Brain microvascular endothelial cell (primary cell): Measurements from ENCODE around the gene DOK4.
A peak's percentile ranks its signal among the peaks of the same experiment; 100 is the strongest.
"Not testable (repeated sequence)": the region's sequence is repeated elsewhere in the genome, so short reads cannot be mapped to it uniquely, and the experiment has no call there.

Experiments used
- DNase-seq: peaks from one replicate; pipeline ENCODE4 v3.0.0-alpha.2; 2020
- H3K27ac ChIP-seq: fragments of 250-450 bp; sonication (Bioruptor Pico); 2 replicates; pipeline ENCODE4 v1.5.1; 2020; ENCODE audit warnings: mild to moderate bottlenecking, moderate library complexity
- H3K27me3 ChIP-seq: fragments of 250-450 bp; sonication (Bioruptor Pico); replicated peaks from 2 replicates; pipeline ENCODE4 v1.5.1; 2020; ENCODE audit warnings: mild to moderate bottlenecking
- H3K36me3 ChIP-seq: fragments of 250-450 bp; sonication (Bioruptor Pico); replicated peaks from 2 replicates; pipeline ENCODE4 v1.5.1; 2020; ENCODE audit warnings: mild to moderate bottlenecking
- H3K4me3 ChIP-seq: 2 replicates; pipeline ENCODE4 v1.5.1; 2011; ENCODE audit warnings: low read depth, mild to moderate bottlenecking, control low read depth, low read length, moderate library complexity
- in situ Hi-C: cut with HindIII; loops from 2 replicates; pipeline ENCODE4 v1.10.0; 2017; ENCODE audit warnings: low sequenced_read_pairs, low pct_ligation_motif_present
- TF ChIP-seq, protein P1 (sequence below): IDR thresholded peaks from 2 replicates; pipeline ENCODE4 v1.5.1; 2011; ENCODE audit warnings: low read depth, mild to moderate bottlenecking, moderate library complexity, low read length, control low read depth, inconsistent platforms; ENCODE audit errors: missing control alignments

The DOK4 gene

DNA sequence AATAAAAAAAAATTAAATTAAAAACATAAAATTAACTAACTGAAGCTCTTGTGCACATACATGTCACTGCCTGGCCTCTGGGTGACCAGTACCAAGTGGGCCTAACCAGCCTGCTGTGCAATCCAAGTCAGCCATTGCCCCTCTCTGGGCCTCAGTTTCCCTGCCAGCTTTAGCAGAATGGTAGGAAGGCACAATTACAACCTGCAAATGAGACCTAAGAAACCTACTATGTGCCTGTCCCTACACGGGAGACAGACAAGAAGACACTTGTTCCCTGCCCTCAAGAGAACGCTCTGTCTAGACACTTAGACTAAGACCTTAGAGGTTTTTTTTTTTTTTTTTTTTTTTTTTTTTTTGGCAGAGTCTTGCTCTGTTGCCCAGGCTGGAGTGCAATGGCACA is 40.8 kb downstream of the DOK4 start:
- H3K27ac ChIP-seq = no peak overlapping the region
- H3K27me3 ChIP-seq = no peaks in the 10 kb centered on the region
- no peak overlapping the region for H3K4me3 ChIP-seq
- no peak for DNase-seq
- H3K36me3 ChIP-seq = peaks cover 4% of the 10 kb centered on the region
- in situ Hi-C loops = no loop called here
- TF ChIP-seq, protein P1, sequence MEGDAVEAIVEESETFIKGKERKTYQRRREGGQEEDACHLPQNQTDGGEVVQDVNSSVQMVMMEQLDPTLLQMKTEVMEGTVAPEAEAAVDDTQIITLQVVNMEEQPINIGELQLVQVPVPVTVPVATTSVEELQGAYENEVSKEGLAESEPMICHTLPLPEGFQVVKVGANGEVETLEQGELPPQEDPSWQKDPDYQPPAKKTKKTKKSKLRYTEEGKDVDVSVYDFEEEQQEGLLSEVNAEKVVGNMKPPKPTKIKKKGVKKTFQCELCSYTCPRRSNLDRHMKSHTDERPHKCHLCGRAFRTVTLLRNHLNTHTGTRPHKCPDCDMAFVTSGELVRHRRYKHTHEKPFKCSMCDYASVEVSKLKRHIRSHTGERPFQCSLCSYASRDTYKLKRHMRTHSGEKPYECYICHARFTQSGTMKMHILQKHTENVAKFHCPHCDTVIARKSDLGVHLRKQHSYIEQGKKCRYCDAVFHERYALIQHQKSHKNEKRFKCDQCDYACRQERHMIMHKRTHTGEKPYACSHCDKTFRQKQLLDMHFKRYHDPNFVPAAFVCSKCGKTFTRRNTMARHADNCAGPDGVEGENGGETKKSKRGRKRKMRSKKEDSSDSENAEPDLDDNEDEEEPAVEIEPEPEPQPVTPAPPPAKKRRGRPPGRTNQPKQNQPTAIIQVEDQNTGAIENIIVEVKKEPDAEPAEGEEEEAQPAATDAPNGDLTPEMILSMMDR = no peak

DNA sequence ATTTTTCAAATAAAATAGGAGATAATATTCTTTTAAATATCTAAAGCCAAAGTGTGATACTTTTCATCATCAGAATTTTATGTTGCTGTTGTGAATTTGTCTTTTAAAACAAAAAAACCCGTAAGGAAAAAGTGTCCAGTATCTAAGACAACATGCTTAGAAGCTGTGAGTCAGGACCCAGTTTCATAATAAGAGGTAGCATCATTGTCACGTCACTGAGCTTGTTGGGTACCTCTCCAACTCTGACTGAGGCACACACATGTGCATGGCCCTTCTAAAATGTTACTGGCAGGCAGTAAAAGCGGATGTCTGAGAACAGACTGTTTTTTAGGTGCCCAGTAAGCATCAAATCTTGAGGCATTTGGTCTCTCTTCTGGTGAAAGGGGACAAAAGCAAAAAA is 41.6 kb downstream of the DOK4 start:
- peak; percentile 9 for DNase-seq
- TF ChIP-seq, protein P1 = no peak
- no peak overlapping the region for H3K27ac ChIP-seq

DNA sequence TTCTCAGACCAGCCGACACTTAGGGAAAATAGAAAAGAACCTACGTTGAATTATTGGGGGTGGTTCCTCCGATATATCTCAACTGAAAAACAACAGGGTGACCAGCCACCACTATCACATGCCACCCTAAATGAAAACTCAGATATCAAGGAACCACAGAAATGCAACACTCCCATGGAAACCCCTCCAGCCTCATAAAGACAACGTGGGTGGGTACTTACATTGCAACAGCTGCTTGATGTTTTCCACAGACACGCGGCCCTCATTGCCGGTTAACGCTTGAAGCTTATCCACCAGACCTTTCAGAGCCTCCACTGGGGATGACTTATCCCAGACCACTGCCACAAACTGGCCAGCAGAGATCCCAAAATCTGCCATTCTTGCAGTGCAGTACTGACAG is 45.7 kb downstream of the DOK4 start:
- H3K4me3 ChIP-seq, H3K27ac ChIP-seq, in situ Hi-C loops, DNase-seq, H3K27me3 ChIP-seq: not testable (repeated sequence)
- peaks cover 43% of the 10 kb centered on the region for H3K36me3 ChIP-seq

More for the DNA sequence above, 41.6 kb downstream of the DOK4 start:
- peaks cover 12% of the 10 kb centered on the region for H3K36me3 ChIP-seq
- H3K27me3 ChIP-seq = no peaks in the 10 kb centered on the region
- in situ Hi-C loops = no loop called here
- no peak overlapping the region for H3K4me3 ChIP-seq

DNA sequence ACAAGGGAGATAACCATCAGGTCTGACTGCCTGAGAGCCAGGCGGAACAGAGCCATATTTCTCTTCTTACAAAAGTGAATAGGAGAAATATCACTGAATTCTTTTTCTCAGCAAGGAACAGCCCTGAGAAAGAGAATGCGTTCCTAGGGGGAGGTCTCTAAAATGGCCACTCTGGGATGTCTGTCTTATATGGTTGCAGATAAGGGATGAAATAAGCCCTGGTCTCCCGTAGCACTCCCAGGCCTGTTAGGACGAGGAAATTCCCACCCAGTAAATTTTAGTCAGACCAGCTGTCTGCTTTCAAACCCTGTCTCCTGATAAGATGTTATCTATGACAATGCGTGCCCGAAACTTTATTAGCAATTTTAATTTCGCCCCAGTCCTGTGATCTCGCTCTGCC is 46.3 kb downstream of the DOK4 start:
- DNase-seq, H3K4me3 ChIP-seq, in situ Hi-C loops, H3K27ac ChIP-seq, H3K27me3 ChIP-seq: not testable (repeated sequence)
- H3K36me3 ChIP-seq = peaks cover 49% of the 10 kb centered on the region

DNA sequence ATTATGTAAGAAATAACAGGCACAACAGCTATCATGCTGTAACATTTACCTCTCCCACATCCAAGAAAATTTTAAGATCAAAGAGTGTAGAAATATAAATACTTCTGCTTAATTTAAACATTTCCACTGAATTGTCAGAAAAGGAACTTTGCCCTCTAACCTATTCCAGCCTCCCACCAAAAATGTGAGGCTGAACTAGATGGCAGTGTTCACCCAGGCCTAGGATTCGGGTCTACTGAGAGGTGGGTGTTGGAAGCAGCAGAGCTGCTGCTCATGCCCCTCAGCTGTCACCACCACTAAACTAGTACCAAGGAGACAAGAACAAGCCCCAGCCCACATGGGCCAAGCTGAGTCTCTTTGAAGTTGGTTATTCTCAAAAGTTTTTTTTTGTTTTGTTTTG is 50.5 kb downstream of the DOK4 start:
- in situ Hi-C loops = no loop called here
- TF ChIP-seq, protein P1 = no peak
- Histone ChIP-seq H3K4me3 (no peak overlapping the region), H3K36me3 (peaks cover 86% of the 10 kb centered on the region), H3K27ac (no peak overlapping the region), H3K27me3 (no peaks in the 10 kb centered on the region)
- DNase-seq = no peak

DNA sequence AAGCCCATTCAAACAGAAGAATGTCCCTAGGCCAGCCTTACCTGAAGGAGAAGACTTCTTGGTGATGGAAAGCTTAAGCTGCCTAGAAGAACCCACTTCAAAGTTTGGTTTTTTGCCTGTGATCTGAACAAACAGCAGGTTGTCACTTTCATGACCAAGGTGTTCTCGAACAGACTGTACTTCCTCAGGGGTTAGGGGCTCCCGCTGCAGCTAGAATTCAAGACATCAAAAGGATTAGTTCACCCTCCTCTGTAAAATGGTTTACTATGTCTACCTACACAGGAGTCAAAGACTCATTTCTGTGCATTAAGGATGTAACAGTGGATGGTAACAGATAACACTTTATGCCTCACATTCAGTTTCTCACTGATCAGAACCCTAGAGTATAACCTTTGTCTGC is 52.3 kb downstream of the DOK4 start:
- Histone ChIP-seq H3K36me3 (peaks cover 84% of the 10 kb centered on the region), H3K27me3 (no peaks in the 10 kb centered on the region), H3K27ac (no peak overlapping the region), H3K4me3 (no peak overlapping the region)
- in situ Hi-C loops = no loop called here
- TF ChIP-seq, protein P1 = no peak
- DNase-seq = no peak

DNA sequence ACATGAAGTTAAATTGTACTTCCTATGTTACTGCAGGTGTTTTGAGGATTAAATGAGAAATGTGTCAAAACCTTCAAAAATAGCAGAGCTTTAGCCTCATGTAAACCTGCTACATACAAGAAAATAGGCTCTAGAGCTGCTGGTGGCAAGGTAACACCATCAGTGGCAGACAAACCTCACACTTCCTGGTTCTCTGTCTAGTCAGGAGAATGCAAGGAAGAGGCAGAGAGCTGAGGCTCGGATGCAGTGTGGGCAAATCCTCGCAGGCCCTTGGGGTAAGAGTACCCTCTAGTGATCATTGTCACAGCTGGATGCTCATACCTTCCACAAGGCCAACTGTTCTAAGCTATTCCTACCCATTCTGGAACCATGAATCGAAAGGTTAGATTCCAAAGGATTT is 53.3 kb downstream of the DOK4 start:
- peaks cover 83% of the 10 kb centered on the region for H3K36me3 ChIP-seq
- TF ChIP-seq, protein P1 = no peak
- no peaks in the 10 kb centered on the region for H3K27me3 ChIP-seq
- in situ Hi-C loops = no loop called here
- no peak overlapping the region for H3K27ac ChIP-seq
- no peak overlapping the region for H3K4me3 ChIP-seq
- no peak for DNase-seq
